ENCODE results near the gene ARHGEF28.

GRCh38 chr5:73821003-73821402 lies 195.0 kb downstream of the ARHGEF28 start:
- no peak for TF ChIP-seq NFYB (IDR thresholded peaks at IDR 0.05; ENCODE audit: insufficient read depth, low read depth, low read length)
- TF ChIP-seq DPF2 (IDR thresholded peaks at IDR 0.05): no peak
- TF ChIP-seq BACH1 (IDR thresholded peaks at IDR 0.05; ENCODE audit: borderline replicate concordance): no peak
- no peak for TF ChIP-seq KAT2A (conservative IDR thresholded peaks at IDR 0.05; ENCODE audit: control insufficient read depth, low read depth, low read length)
- TF ChIP-seq CTCF (IDR thresholded peaks at IDR 0.05 in 2 of 3, conservative IDR thresholded peaks at IDR 0.05 in 1 of 3; ENCODE audit: control insufficient read depth in 2 of 3, extremely low read depth in 1 of 3, insufficient read depth in 1 of 3, low read depth in 3 of 3, low read length in 3 of 3): no peak
- TF ChIP-seq YY1 (IDR thresholded peaks at IDR 0.05; ENCODE audit: low read depth, low read length): no peak
- no peak for TF ChIP-seq JUNB (IDR thresholded peaks at IDR 0.05)
- no peak for TF ChIP-seq TAF1 (IDR thresholded peaks at IDR 0.05; ENCODE audit: borderline replicate concordance, low read depth, low read length)
- TF ChIP-seq POLR2AphosphoS2 (IDR thresholded peaks at IDR 0.05; ENCODE audit: low read depth, low read length): no peak
- no peak for TF ChIP-seq SP1 (IDR thresholded peaks at IDR 0.05; ENCODE audit: low read depth, low read length)
- TF ChIP-seq POLR2A (IDR thresholded peaks at IDR 0.05; ENCODE audit: low read depth, low read length): no peak
- no peak for TF ChIP-seq SREBF2 (IDR thresholded peaks at IDR 0.05; ENCODE audit: low read length)

Measured in GM12878 (cell line).